ENCODE measurements around the gene TMPRSS11A.

DNA sequence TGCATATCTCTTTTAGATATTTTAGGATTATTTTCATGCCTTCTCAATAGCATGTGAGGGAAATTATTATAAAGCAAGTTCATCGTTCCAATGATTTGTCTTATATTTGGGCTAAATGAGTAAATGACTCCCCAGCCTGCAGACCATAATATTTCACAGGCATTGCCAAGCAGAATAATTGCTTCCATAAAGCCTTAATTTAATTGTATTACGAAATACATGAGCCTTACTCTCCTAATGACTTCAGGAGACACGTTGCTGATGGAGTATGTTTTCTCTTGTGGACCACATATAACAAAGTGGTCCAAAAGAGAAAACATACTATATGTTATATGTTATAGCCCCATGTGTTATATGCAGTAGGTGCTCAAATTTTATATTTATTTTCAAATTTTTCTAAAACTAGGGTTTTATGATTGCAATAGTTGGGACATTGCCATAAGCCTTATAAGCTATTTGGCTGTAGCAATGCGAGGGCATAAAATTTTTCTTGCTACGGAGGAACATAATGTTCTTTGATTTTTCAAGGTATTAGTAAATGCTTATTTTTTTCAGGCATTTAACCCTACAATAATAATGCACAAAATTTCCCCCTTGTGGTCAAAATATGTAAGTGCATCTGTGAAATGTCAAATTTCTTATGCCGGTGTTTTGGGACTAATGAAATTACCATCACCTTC lies 53.2 kb downstream of the TMPRSS11A start:
- peak; percentile 67 for TF ChIP-seq CTCF (IDR thresholded peaks at IDR 0.05; ENCODE audit: low read depth, low read length)
- no peak for TF ChIP-seq EZH2phosphoT487 (IDR thresholded peaks at IDR 0.05; ENCODE audit: low read depth)
